GM21381 (cell line): ENCODE results near the gene CUBN.

Experiments
- ATAC-seq: cut with Tn5 transposase; IDR thresholded peaks from one replicate; pipeline ENCODE4 v1.9.1; 2021; ENCODE audit warnings: mild to moderate bottlenecking, moderate library complexity; ENCODE audit not compliant: unreplicated experiment

Gene CUBN

DNA sequence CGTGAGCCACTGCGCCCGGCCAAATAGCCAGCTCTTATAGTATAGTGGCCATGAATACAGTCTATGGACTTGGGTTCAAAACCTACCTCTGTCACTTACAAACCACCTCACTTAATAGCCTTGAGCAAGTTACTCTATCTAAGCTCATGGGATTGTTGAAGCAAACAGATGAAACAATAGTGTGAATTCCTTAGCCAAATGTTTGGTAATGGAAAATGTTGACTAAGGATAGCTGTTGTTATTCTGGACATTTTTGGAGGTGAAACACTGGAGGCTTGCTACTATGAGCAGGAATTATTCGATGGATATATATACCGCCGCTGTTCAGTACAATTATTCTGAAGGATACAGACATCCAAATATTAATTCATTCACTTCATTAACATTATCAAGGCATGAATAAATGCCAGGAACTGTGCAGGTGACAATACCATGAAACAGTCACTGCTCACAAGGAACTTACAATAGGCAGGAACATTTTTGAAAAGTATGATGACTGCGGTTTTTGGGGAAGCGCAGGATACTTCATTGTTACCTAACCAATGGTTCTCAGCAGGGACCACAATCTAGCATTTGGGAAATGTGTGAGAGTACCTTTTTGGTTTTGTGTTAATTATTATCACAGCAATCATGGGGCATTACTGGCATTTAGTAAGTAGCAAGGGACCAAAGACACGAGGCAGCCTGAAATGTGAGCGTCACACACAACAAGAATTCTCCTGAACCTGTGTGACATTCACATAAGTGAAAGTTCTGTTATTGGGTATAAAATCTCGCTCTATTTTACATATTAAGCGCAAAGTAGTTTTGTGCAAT lies 55.7 kb downstream of the CUBN start:
- no peak for ATAC-seq

DNA sequence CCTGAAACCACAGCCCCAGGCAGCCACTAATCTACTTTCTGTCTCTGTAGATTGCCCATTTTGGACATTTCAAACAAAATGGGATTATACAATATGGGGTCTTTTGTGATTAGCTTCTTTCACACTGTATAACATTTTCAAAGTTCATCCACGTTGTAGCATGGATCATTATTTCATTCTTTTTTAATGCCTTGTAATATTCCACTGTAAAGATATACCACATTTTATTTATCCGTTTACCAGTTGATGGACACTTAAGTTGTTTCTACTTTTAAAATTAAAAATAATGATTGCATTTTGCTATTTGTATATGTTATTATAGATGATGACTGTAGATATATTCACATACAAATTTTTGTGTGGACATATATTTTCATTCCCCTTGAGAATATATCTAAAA lies 60.7 kb downstream of the CUBN start:
- ATAC-seq = no peak

GRCh38 chr10:17067376-17068264 lies 62.0 kb downstream of the CUBN start:
- ATAC-seq = no peak

DNA sequence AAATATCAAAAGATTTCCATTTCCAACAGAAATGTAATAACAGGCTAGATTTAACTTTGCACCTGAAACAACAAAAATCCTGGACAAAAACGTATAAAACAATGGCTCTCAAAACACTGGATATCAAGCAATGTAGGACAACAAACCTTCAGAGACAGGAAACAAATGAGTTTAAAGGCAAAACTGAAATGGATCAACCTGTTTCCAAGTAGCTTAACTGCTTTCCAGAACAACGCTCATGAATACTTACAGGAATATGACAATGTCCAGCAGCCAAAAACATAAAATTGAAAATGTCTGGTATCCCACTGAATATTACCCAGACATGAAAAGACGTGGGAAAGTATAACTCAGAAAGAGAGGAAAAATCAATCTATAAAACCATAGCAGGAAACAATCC lies 62.8 kb downstream of the CUBN start:
- no peak for ATAC-seq

GRCh38 chr10:17066000-17066399 lies 63.6 kb downstream of the CUBN start:
- ATAC-seq = no peak

DNA sequence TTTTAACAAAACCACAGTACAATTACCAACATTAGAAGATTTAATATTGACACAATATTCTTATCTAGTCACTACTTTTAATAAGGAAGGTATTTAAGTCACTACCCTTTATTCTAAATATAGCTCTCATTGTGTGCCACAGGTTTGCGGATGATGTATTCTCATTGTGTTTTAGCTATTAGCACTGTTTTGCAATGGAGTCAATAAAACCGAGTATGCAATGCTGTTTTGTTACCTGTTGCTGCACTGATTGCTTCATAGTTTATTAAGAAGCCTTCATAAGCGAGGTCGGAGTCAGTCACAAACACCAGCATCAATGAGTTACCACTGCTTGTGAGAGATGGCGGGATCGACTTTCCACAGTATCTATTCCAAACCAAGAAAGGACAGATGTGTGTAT lies 64.3 kb downstream of the CUBN start:
- ATAC-seq = no peak

DNA sequence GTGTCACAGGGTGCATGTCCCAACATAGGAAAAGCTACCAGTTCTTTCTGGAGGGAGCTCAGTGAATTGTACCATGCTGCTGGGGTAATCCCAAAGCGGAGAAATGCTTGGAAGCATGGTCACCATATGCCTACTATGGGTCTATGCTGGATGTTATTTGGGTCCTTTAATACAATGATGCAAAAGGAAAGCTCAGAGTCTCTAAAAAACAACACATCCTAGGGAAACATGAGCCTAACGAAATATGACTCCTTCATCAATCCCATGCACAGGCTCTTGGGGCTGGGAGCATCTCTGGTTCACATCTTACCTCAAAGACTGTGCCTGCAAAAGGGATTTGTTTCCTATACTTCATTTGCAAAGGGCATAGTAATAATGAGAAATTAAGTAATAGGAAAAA lies 65.2 kb downstream of the CUBN start:
- no peak for ATAC-seq

DNA sequence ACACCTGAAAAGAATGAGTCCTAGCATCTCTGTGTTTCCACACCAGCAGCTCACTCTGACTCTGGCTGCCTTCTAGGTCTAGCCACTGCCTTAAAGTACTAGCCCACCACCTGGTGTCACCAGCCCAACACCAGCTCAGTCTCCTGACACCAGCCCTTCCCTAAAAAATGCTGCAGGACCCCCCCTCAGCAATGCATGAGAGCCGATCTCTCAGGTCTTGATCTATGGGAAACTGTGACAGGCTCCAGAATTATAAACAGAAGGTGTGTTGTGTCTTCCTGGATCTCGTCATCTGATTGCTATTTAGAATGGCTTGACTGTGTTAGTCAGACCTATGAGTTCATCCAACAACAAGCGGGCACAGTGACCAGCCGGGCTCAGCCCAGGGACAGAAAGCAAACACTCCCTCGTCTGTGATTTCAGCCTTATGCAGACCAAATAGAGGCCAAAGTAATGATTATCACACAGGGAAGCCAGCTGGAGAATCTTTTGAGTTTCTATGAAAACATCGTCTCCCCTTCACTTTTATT lies 66.6 kb downstream of the CUBN start:
- ATAC-seq = no peak

- no peak for ATAC-seq
Measured at GRCh38 chr10:17062493-17062892, 67.1 kb downstream of the CUBN start.

- no peak for ATAC-seq
Measured at GRCh38 chr10:17062009-17062408, 67.6 kb downstream of the CUBN start.

DNA sequence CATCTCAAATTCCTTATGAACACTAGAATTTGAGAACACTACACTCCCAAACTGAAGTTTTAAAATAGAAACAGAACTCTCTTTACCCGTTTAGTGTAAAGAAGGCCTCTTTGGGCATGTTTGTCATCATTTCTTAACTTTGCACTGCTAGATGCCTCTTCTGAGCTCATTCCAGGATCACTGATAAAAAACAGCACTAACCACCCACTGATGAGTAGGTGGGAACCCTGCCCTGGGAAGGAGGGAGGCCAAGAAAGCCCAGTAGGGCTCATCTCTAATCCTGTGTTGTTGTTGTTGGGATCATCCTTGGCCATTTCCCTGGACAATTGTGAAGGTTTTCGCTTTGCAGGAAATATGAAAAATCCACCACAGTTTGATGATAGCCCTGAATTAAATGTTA lies 68.2 kb downstream of the CUBN start:
- no peak for ATAC-seq

GRCh38 chr10:17060289-17060688 lies 69.3 kb downstream of the CUBN start:
- ATAC-seq = no peak

DNA sequence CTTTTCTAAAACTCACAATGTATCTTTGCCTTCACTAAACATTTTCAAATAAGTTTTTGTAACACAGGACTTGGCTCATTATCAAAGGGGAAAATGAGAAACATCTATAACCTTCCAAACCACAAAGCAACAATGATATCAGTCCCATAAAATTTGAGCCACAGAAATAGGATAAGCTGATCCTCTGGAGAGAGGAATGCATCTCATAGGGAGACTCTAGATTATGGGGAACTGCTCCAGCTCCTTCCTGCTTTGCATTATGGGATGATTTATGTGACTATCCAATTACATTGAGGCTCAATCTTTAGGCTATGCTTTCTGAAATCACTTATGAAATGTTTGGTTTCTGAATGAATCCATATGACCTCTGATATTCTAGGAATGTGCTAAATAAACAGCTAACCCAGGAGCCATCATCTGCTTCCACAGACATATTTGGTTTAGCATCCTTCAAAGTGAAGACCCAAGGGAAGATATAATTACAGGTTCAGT lies 70.4 kb downstream of the CUBN start:
- no peak for ATAC-seq

DNA sequence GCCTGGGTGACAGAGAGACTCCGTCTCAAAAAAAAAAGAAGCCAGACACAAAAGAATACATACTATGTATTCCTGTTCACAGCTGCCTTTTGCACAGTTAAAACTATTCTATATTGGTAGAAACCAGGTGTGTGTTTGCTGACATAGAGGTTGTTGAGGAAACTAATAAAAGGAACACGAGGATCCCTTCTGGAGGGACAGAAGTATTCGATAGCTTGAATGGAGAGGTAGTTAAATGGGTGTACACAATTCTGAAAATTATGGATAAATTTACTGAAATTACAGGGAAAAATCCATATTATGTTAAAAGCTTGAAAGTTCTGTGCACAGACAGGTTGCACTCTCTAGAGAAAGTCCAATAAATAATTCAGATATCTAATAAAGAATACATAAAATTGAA lies 71.5 kb downstream of the CUBN start:
- no peak for ATAC-seq

- ATAC-seq = no peak
Measured at GRCh38 chr10:17056781-17057428, 72.7 kb downstream of the CUBN start.

GRCh38 chr10:17053513-17053912 lies 76.1 kb downstream of the CUBN start:
- no peak for ATAC-seq

DNA sequence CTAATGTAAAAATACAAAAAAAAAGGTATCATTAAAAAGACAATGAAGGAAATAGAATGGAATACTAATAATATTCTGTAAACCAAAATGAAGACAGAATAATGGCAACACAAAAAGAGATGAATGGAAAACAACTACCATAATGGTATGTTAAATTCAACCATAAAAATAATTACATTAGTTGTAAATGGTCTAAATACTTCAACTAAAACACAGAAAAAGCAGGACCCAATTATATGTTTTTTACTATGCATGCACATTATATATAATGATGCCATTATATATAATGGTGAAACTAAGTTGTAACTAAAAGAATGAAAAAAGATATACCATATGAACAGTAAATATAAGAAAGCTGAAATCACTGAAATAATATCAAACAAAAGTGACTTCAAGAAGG lies 76.5 kb downstream of the CUBN start:
- no peak for ATAC-seq

- no peak for ATAC-seq
Measured at GRCh38 chr10:17051851-17052250, 77.8 kb downstream of the CUBN start.

- ATAC-seq = no peak
Measured at GRCh38 chr10:17049195-17049594, 80.4 kb downstream of the CUBN start.

GRCh38 chr10:17047908-17048307 lies 81.7 kb downstream of the CUBN start:
- no peak for ATAC-seq

- no peak for ATAC-seq
Measured at GRCh38 chr10:17046989-17047388, 82.6 kb downstream of the CUBN start.
